HepG2 (cell line): Measurements from ENCODE around the gene FSHR. TPM values are rescaled to one million over a fixed set of nuclear protein-coding genes. Genes with fewer than 3 reads are reported as not detected.

Experiments used
- BRF2 ChIP-seq: sonication (generic); formaldehyde crosslinking; IDR thresholded peaks from 2 replicates; pipeline ENCODE4 v1.8.1; 2022; ENCODE audit warnings: mild to moderate bottlenecking, missing genetic modification reagents
- CBX1 ChIP-seq: IDR thresholded peaks from one replicate; pipeline ENCODE4 v1.6.1; 2016; ENCODE audit warnings: antibody characterized with exemption, low read depth
- DNMT1 ChIP-seq: sonication (generic); formaldehyde crosslinking; IDR thresholded peaks from 2 replicates; pipeline ENCODE4 v1.5.1; 2020; ENCODE audit warnings: mild to moderate bottlenecking, missing genetic modification reagents
- HCFC1 ChIP-seq: fragments of 150-350 bp; IDR thresholded peaks from 2 replicates; pipeline ENCODE4 v1.6.1; 2014; ENCODE audit warnings: low read depth, low read length
- HNRNPLL ChIP-seq: fragments of 200-400 bp; formaldehyde crosslinking; IDR thresholded peaks from 2 replicates; pipeline ENCODE4 v1.6.1; 2017; ENCODE audit warnings: mild to moderate bottlenecking, low read depth, low read length; ENCODE audit not compliant: poor library complexity, severe bottlenecking
- IKZF1 ChIP-seq: fragments of 450-650 bp; IDR thresholded peaks from 2 replicates; pipeline ENCODE4 v1.7.1; 2016
- KAT8 ChIP-seq: IDR thresholded peaks from 2 replicates; pipeline ENCODE4 v1.6.1; 2016; ENCODE audit warnings: missing genetic modification reagents, missing compliant biosample characterization
- NR2C2 ChIP-seq: sonication (generic); formaldehyde crosslinking; IDR thresholded peaks from 2 replicates; pipeline ENCODE4 v1.4.0; 2020; ENCODE audit warnings: missing genetic modification reagents, mild to moderate bottlenecking, moderate library complexity, borderline replicate concordance
- RBAK ChIP-seq: sonication (generic); formaldehyde crosslinking; IDR thresholded peaks from 2 replicates; pipeline ENCODE4 v1.5.1; 2020; ENCODE audit warnings: mild to moderate bottlenecking, missing genetic modification reagents
- ZNF432 ChIP-seq: sonication (generic); formaldehyde crosslinking; IDR thresholded peaks from 2 replicates; pipeline ENCODE4 v1.5.0; 2020; ENCODE audit warnings: missing genetic modification reagents, mild to moderate bottlenecking, borderline replicate concordance
- polyA plus RNA-seq, 8 experiments: library from polyadenylated mRNA; depleted of rRNA in 3 of 8; stranded (reverse) in 7 of 8; unstranded in 1 of 8; fragments of >200 nt; fragmentation: Illumina TruSeq in 4 of 8; extraction: Trizol in 4 of 8; gene quantifications; 2 replicates each; pipeline versions ENCODE4 v1.2.1 to v1.2.3, GENCODE V29; 2011 to 2016; ENCODE audit warnings: low read depth in 4 of 8, missing spikeins in 1 of 8, mixed read lengths in 1 of 8; ENCODE audit not compliant: insufficient read depth in 1 of 8
- total RNA-seq, 5 experiments: library from RNA; depleted of rRNA; stranded (reverse); fragments of >200 nt; fragmentation: Illumina TruSeq; extraction: Trizol; gene quantifications; 2 replicates each; pipeline ENCODE4 v1.2.3, GENCODE V29; 2016; ENCODE audit warnings: low read depth in 1 of 5
- TF ChIP-seq, protein P1 (sequence below): sonication (generic); formaldehyde crosslinking; IDR thresholded peaks from 2 replicates; pipeline ENCODE4 v1.8.1; 2023; ENCODE audit warnings: mild to moderate bottlenecking, moderate library complexity, missing genetic modification reagents
- TF ChIP-seq, protein P2 (sequence below): sonication (generic); formaldehyde crosslinking; IDR thresholded peaks from 2 replicates; pipeline ENCODE4 v1.8.1; 2023; ENCODE audit warnings: missing genetic modification reagents, inconsistent platforms, borderline replicate concordance

Gene FSHR
- total and polyA plus RNA-seq, 2 of the 13 experiments (the other 11 are each of a cell fraction or from before 2014, with no cell fraction given): not detected

- TF ChIP-seq, protein P1, sequence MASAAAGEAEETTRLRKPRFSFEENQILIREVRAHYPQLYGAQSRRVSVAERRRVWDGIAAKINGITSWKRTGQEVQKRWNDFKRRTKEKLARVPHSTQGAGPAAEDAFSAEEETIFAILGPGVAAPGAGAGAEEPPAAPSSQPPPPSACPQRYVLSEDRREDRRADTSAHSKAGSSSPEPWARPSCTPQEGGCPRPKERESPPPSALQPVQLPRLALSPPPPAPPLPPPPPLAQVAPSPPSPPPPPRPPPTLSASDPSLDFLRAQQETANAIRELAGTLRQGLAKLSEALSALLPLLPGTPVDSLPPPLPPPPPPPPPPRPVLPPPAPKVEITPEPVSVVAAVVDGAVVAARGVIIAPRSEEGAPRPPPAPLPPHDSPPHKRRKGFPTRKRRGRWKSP: no peak
- TF ChIP-seq CBX1 (no peak), DNMT1 (no peak), KAT8 (CRISPR knock-in tag) (no peak), BRF2 (CRISPR knock-in tag) (no peak), RBAK (CRISPR knock-in tag) (no peak), IKZF1 (no peak), HNRNPLL (no peak), HCFC1 (no peak), NR2C2 (no peak), ZNF432 (CRISPR knock-in tag) (no peak)
- TF ChIP-seq, protein P2, sequence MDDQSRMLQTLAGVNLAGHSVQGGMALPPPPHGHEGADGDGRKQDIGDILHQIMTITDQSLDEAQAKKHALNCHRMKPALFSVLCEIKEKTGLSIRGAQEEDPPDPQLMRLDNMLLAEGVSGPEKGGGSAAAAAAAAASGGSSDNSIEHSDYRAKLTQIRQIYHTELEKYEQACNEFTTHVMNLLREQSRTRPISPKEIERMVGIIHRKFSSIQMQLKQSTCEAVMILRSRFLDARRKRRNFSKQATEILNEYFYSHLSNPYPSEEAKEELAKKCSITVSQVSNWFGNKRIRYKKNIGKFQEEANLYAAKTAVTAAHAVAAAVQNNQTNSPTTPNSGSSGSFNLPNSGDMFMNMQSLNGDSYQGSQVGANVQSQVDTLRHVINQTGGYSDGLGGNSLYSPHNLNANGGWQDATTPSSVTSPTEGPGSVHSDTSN (CRISPR knock-in tag): no peak
- TF ChIP-seq, all 625 proteins: peak for 0
Observed at GRCh38 chr2:48961009-48961408, 193.3 kb downstream of the FSHR start (continued).
